Trophoblast cell (in vitro differentiated cells and primary cell): ENCODE measurements around the gene MUC6.
A peak's percentile ranks its signal among the peaks of the same experiment; 100 is the strongest.

Source experiments
- DNase-seq, 2 donors: peaks; one replicate each; pipeline ENCODE4 v3.0.0-alpha.2; 2016
- H2AFZ ChIP-seq: 2 replicates; pipeline ENCODE4 v1.6.1; 2013; ENCODE audit warnings: low read length, moderate library complexity, mild to moderate bottlenecking; ENCODE audit not compliant: insufficient read depth, poor library complexity
- H2AK5ac ChIP-seq: 2 replicates; pipeline ENCODE4 v1.6.1; 2013; ENCODE audit warnings: mild to moderate bottlenecking, low read length
- H2BK120ac ChIP-seq: 2 replicates; pipeline ENCODE4 v1.6.1; 2013; ENCODE audit warnings: low read length, mild to moderate bottlenecking, moderate library complexity; ENCODE audit not compliant: insufficient read depth, poor library complexity
- H2BK12ac ChIP-seq: 2 replicates; pipeline ENCODE4 v1.6.1; 2013; ENCODE audit warnings: mild to moderate bottlenecking, low read length, moderate library complexity
- H2BK5ac ChIP-seq: 2 replicates; pipeline ENCODE4 v1.6.1; 2013; ENCODE audit warnings: low read length, low read depth, moderate library complexity, mild to moderate bottlenecking; ENCODE audit not compliant: poor library complexity
- H3K14ac ChIP-seq: 2 replicates; pipeline ENCODE4 v1.6.1; 2013; ENCODE audit warnings: mild to moderate bottlenecking, low read length
- H3K18ac ChIP-seq: 2 replicates; pipeline ENCODE4 v1.6.1; 2013; ENCODE audit warnings: mild to moderate bottlenecking, low read length
- H3K23ac ChIP-seq: 2 replicates; pipeline ENCODE4 v1.6.1; 2013; ENCODE audit warnings: low read length
- H3K27ac ChIP-seq: 2 replicates; pipeline ENCODE4 v1.5.1; 2013; ENCODE audit warnings: low read depth, mild to moderate bottlenecking, inconsistent platforms, low read length, moderate library complexity
- H3K27me3 ChIP-seq: 2 replicates; pipeline ENCODE4 v1.6.1; 2013; ENCODE audit warnings: inconsistent platforms, mild to moderate bottlenecking, low read length, moderate library complexity; ENCODE audit not compliant: insufficient read depth
- H3K36me3 ChIP-seq, 2 experiments: 1 replicate in 1 of 2; 2 replicates in 1 of 2; pipeline ENCODE4 v1.6.1; 2013; ENCODE audit warnings: low read length in 2 of 2, mild to moderate bottlenecking in 2 of 2, moderate library complexity in 1 of 2; ENCODE audit not compliant: insufficient read depth in 2 of 2, control insufficient read depth in 1 of 2
- H3K4ac ChIP-seq: 2 replicates; pipeline ENCODE4 v1.6.1; 2013; ENCODE audit warnings: low read depth, mild to moderate bottlenecking, low read length, moderate library complexity
- H3K4me1 ChIP-seq, 2 experiments: 1 replicate in 1 of 2; 2 replicates in 1 of 2; pipeline ENCODE4 v1.6.1; 2013; ENCODE audit warnings: low read length in 2 of 2, mild to moderate bottlenecking in 2 of 2, moderate library complexity in 1 of 2; ENCODE audit not compliant: insufficient read depth in 2 of 2, control insufficient read depth in 1 of 2
- H3K4me2 ChIP-seq: 2 replicates; pipeline ENCODE4 v1.6.1; 2013; ENCODE audit warnings: inconsistent platforms, mild to moderate bottlenecking, low read length, moderate library complexity
- H3K4me3 ChIP-seq: 2 replicates; pipeline ENCODE4 v1.5.1; 2013; ENCODE audit warnings: mild to moderate bottlenecking, low read depth, low read length, inconsistent platforms
- H3K79me1 ChIP-seq: one replicate; pipeline ENCODE4 v1.6.1; 2013; ENCODE audit warnings: low read length
- H3K79me2 ChIP-seq: 2 replicates; pipeline ENCODE4 v1.6.1; 2013; ENCODE audit warnings: low read length, mild to moderate bottlenecking; ENCODE audit not compliant: control insufficient read depth, insufficient read depth, poor library complexity
- H3K9ac ChIP-seq: 2 replicates; pipeline ENCODE4 v1.6.1; 2013; ENCODE audit warnings: mild to moderate bottlenecking, low read length
- H3K9me3 ChIP-seq: 2 replicates; pipeline ENCODE4 v1.6.1; 2013; ENCODE audit warnings: low read depth, mild to moderate bottlenecking, control low read depth, inconsistent platforms, low read length; ENCODE audit not compliant: insufficient read depth
- H4K12ac ChIP-seq: 2 replicates; pipeline ENCODE4 v1.6.1; 2013; ENCODE audit warnings: low read depth, mild to moderate bottlenecking, low read length, moderate library complexity
- H4K8ac ChIP-seq: 2 replicates; pipeline ENCODE4 v1.6.1; 2013; ENCODE audit warnings: low read depth, mild to moderate bottlenecking, low read length, moderate library complexity
- H4K91ac ChIP-seq: one replicate; pipeline ENCODE4 v1.6.1; 2013; ENCODE audit warnings: low read depth, mild to moderate bottlenecking, low read length, moderate library complexity
- WGBS: extraction: QIAGEN DNeasy Blood & Tissue Kit; methylation state at CpG from one replicate; pipeline ENCODE4 v1.1.7; 2013; ENCODE audit warnings: missing lambda C conversion rate; ENCODE audit not compliant: insufficient read length, insufficient coverage; ENCODE audit errors: extremely low coverage; 5-methylcytosine and 5-hydroxymethylcytosine counted together

Gene MUC6

DNA sequence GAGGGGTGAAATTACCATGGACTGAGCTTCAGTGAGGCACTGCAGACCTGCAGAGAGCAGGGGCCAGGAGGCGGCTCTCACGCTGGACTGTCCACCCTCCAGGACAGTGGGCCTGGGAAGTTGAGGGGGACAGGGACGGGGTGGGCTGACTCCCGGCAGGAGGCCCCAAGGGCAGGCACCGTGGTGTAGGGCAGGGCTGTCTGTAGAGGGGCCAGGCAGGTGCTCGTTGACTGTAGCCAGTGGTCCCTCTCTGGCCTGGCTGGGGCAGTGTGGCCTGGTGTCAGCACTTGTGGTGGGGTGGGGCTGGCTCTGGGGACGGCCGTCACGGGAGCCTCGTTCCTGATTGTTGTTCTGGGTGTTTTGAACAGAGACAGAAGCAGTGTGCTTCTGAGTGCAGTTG is 46.4 kb downstream of the MUC6 start:
- H2AK5ac ChIP-seq, result no peak overlapping the region
- peaks cover 8 to 13% of the 10 kb centered on the region in 2 experiments for H3K4me1 ChIP-seq
- H2BK5ac ChIP-seq, result no peak overlapping the region
- H2BK120ac ChIP-seq, result no peak overlapping the region
- H3K9ac ChIP-seq, result no peak overlapping the region
- no peaks in the 10 kb centered on the region for H3K9me3 ChIP-seq
- no peak overlapping the region for H3K18ac ChIP-seq
- H3K4ac ChIP-seq, result no peak overlapping the region
- no peak for DNase-seq
- H3K4me3 ChIP-seq, result no peak overlapping the region
- peaks cover 79 to 82% of the 10 kb centered on the region in 2 experiments for H3K36me3 ChIP-seq
- no CpG with 5 or more reads among the region's 10 CpGs for WGBS
- no peak overlapping the region for H4K91ac ChIP-seq
- H3K23ac ChIP-seq, result no peak overlapping the region
- no peak overlapping the region for H3K4me2 ChIP-seq
- H2BK12ac ChIP-seq, result no peak overlapping the region
- H3K14ac ChIP-seq, result no peak overlapping the region
- no peak overlapping the region for H4K12ac ChIP-seq
- H2AFZ ChIP-seq, result no peak overlapping the region
- peaks cover 5% of the 10 kb centered on the region for H3K79me1 ChIP-seq
- H4K8ac ChIP-seq, result no peak overlapping the region
- no peak overlapping the region for H3K27ac ChIP-seq
- H3K27me3 ChIP-seq, result no peaks in the 10 kb centered on the region
- no peaks in the 10 kb centered on the region for H3K79me2 ChIP-seq

DNA sequence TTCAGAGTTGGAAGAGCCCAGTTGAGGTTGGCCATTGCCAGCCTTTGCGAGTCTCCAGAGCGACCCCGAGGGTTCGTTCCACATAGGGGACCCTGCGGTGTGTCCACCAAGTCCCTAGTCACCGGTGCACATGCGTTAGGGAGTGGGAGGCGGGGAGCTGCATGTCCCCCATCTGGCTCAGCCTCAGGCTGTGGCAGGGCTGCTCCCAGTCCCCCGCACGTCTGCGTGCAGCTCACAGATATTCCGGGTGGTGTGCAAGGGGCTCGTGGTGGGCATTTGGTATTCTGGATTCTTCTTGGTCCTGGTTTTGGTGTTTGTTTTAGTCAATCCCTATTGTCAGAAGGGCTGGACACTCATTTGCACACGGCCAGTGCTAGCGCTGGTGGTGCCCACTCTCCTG is 48.8 kb downstream of the MUC6 start:
- no peak overlapping the region for H2AFZ ChIP-seq
- peaks cover 8 to 13% of the 10 kb centered on the region in 2 experiments for H3K4me1 ChIP-seq
- H3K9ac ChIP-seq, result no peak overlapping the region
- no peak overlapping the region for H3K23ac ChIP-seq
- DNase-seq, result no peak
- no peak overlapping the region for H2BK5ac ChIP-seq
- H3K9me3 ChIP-seq, result no peaks in the 10 kb centered on the region
- no peak overlapping the region for H4K8ac ChIP-seq
- H3K14ac ChIP-seq, result no peak overlapping the region
- H3K27me3 ChIP-seq, result no peaks in the 10 kb centered on the region
- peaks cover 73 to 76% of the 10 kb centered on the region in 2 experiments for H3K36me3 ChIP-seq
- no peak overlapping the region for H3K4ac ChIP-seq
- H4K91ac ChIP-seq, result no peak overlapping the region
- no peak overlapping the region for H3K4me3 ChIP-seq
- H2BK12ac ChIP-seq, result no peak overlapping the region
- H2AK5ac ChIP-seq, result no peak overlapping the region
- WGBS, result no CpG with 5 or more reads among the region's 15 CpGs
- no peak overlapping the region for H3K18ac ChIP-seq
- H3K79me1 ChIP-seq, result peaks cover 5% of the 10 kb centered on the region
- no peak overlapping the region for H3K27ac ChIP-seq
- H4K12ac ChIP-seq, result no peak overlapping the region
- H3K4me2 ChIP-seq, result no peak overlapping the region
- H3K79me2 ChIP-seq, result no peaks in the 10 kb centered on the region
- no peak overlapping the region for H2BK120ac ChIP-seq

DNA sequence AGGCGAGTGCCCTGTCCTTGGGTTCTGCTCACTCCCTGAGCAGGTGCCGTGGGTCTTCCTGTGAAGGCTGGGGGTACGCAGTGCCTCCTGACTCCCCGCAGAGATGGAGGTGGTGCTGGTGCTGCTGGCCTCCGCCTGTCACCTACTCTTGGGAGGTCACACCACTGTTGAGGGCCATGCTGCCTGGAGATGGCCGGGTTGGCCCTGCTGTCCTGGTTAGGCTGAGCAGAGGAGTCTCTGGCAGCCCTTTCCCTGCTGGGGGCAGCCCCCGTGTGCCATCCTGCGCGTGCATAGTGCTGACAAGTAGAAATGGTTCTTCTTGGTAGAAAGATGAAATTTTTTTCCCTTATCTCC is 49.6 kb downstream of the MUC6 start:
- H2AFZ ChIP-seq, result no peak overlapping the region
- peak overlapping the region; percentile 50 for H3K4me3 ChIP-seq
- no peak overlapping the region for H2AK5ac ChIP-seq
- H3K36me3 ChIP-seq, result peaks cover 66 to 68% of the 10 kb centered on the region in 2 experiments
- H2BK12ac ChIP-seq, result no peak overlapping the region
- no peak overlapping the region for H3K18ac ChIP-seq
- H3K27me3 ChIP-seq, result no peaks in the 10 kb centered on the region
- no peak overlapping the region for H3K23ac ChIP-seq
- peaks cover 8 to 13% of the 10 kb centered on the region in 2 experiments for H3K4me1 ChIP-seq
- H4K91ac ChIP-seq, result no peak overlapping the region
- no peak for DNase-seq
- H3K79me2 ChIP-seq, result no peaks in the 10 kb centered on the region
- H4K8ac ChIP-seq, result no peak overlapping the region
- H4K12ac ChIP-seq, result no peak overlapping the region
- H3K27ac ChIP-seq, result no peak overlapping the region
- H3K9ac ChIP-seq, result peak overlapping the region; percentile 64
- H3K4ac ChIP-seq, result no peak overlapping the region
- no peak overlapping the region for H2BK5ac ChIP-seq
- no CpG with 5 or more reads among the region's 9 CpGs for WGBS
- H3K79me1 ChIP-seq, result peaks cover 5% of the 10 kb centered on the region
- no peak overlapping the region for H3K4me2 ChIP-seq
- no peak overlapping the region for H3K14ac ChIP-seq
- no peaks in the 10 kb centered on the region for H3K9me3 ChIP-seq
- H2BK120ac ChIP-seq, result no peak overlapping the region

DNA sequence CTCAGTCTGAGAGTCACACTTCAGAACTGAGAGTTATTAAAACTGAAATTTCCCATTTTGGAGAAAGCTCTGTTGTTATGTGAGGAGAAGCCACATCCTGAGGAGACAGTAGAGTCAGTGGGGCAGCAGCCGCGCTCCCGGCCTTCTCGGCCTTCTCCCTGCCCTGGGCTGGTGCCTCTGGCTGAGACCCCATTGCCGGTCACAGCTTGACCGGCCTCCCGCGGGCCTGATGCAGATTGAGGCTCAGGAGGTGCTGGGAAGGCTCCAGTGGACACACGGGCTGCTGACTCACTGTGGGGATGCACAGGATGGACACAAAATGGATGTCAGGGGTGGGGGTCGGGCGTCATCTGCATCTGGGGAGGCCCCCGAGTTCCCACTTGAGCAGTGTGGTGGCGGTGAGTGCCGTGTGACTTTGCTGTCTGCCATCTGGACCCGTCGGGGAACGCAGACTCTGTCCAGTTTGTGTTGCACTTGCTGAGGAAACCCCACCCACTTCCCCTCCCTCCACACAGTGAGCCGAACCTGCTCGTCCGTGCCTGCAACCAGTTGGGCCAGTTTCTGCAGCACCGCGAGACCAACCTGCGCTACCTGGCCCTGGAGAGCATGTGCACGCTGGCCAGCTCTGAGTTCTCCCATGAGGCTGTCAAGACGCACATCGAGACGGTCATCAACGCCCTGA is 50.1 kb downstream of the MUC6 start:
- Histone ChIP-seq H2AFZ (no peak overlapping the region), H3K36me3 (peaks cover 68 to 70% of the 10 kb centered on the region in 2 experiments), H3K27ac (peak overlapping the region; percentile 20), H3K4me1 (peaks cover 8 to 13% of the 10 kb centered on the region in 2 experiments), H4K91ac (peak overlapping the region; percentile 72), H3K79me2 (no peaks in the 10 kb centered on the region), H2AK5ac (no peak overlapping the region), H3K14ac (no peak overlapping the region), H3K23ac (no peak overlapping the region), H3K4me2 (peak overlapping the region; percentile 16), H3K9ac (no peak overlapping the region), H3K27me3 (no peaks in the 10 kb centered on the region), H2BK5ac (no peak overlapping the region), H3K9me3 (no peaks in the 10 kb centered on the region), H2BK120ac (no peak overlapping the region), H3K79me1 (peaks cover 5% of the 10 kb centered on the region), H3K4me3 (peak overlapping the region; percentile 50), H4K12ac (peak overlapping the region; percentile 63), H3K4ac (no peak overlapping the region), H3K18ac (no peak overlapping the region), H2BK12ac (no peak overlapping the region), H4K8ac (peak overlapping the region; percentile 25)
- WGBS, result no CpG with 5 or more reads among the region's 28 CpGs
- DNase-seq, result peak; percentile 21 to 46
